GM21423 (cell line): ENCODE results near the gene PDE6A.
"Not testable (repeated sequence)": the region's sequence is repeated elsewhere in the genome, so short reads cannot be mapped to it uniquely, and the experiment has no call there.

ENCODE experiments used
- ATAC-seq: cut with Tn5 transposase; IDR thresholded peaks from one replicate; pipeline ENCODE4 v1.9.1; 2021; ENCODE audit warnings: mild to moderate bottlenecking, moderate library complexity; ENCODE audit not compliant: unreplicated experiment

The PDE6A gene

DNA sequence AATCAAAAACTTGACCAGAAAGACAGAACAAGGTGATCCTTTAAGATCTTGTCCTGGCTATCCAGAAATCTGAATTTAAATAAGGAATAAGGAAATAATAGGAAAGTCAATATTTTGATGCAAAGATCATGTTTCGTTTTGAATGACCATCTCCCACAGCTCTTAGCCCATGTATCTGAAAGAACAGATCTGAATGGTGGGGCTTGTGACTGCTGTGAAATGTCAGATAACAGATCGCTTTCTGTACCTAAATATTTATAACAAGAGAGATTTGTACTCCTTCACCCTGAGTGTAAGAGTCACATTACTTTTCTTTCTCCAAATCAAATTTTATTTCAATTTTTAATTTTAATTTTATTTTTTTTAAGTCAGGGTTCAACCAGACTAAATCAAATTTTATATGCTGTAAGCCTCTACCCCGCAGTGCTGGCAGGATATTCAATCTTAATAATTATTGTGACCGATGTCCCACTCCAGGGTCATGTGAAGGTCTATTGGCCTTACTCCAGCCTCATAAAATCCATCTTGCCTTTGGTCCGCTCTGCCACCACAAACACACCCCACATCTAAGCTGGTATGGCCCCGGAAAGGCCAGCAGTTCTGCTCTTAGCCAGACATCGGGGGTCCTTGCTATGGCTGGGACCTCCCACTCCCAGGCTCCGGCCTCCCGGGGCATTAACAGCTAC, 9.0 kb upstream of the PDE6A start:
- ATAC-seq = no peak

DNA sequence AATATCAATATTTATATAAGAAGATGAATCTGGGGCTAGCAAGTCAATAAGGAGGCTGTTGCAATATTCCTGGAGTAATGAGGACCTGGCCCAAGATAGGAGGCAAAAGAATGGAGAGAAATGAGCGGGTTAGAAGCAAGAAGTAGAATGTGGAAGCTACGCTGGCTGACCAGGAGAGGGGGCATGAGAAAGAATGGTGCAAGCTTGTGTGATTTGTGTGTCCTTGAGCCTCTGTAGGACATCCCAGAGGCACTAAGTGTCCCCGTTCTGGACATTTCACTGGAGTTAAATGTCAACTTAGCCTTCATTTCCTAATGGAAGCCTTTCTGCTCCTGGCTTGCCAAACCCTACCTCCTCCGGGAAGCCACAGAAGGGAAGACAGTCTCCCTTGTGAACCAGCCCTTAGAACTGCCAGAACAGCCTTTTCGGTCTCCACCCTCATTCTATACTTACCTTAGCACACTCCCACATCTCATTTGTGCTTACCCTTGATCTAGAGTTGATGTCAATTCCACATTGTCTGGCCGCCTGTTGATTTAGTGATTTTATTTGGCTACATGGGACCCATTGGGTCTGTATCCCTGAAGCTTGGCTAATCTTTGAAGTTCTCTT, 6.7 kb upstream of the PDE6A start:
- no peak for ATAC-seq

DNA sequence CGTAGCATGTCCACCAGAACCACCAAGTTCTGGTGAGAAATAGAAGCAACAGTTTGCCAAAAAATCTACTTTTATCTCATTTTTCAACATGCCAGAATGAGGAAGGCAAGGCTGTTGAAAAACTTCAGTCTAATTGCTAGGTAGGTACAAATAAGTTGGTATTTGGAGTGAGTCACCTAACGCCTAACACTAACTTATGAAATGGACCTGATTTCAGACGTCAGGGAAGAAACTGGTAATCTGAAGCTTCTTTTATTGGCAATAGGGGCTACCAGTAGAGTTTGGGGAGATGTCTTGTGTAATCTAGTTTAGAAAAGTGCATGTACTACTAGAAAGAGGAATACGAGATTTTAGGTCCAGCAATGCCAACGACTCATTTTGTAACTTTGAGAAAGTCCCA, 4.4 kb upstream of the PDE6A start:
- no peak for ATAC-seq

DNA sequence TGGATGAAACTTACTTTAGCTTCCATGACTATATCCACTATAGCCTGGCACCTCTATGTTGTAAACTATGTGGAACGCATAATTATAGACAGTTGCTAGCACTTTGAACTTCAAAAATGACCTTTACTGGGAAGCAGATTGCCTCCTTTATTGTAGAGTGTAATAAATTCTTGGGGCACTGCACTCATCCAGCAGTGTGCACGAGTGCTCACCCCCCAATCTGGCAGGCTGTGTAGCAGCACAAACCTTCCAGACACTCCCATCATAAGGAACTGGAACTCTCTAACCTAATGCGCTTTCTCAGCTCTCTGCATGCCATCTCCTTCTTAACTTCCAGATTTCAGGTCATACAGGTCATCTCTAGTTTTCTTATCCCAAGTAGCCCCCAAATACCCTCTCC, 1.5 kb upstream of the PDE6A start:
- no peak for ATAC-seq

DNA sequence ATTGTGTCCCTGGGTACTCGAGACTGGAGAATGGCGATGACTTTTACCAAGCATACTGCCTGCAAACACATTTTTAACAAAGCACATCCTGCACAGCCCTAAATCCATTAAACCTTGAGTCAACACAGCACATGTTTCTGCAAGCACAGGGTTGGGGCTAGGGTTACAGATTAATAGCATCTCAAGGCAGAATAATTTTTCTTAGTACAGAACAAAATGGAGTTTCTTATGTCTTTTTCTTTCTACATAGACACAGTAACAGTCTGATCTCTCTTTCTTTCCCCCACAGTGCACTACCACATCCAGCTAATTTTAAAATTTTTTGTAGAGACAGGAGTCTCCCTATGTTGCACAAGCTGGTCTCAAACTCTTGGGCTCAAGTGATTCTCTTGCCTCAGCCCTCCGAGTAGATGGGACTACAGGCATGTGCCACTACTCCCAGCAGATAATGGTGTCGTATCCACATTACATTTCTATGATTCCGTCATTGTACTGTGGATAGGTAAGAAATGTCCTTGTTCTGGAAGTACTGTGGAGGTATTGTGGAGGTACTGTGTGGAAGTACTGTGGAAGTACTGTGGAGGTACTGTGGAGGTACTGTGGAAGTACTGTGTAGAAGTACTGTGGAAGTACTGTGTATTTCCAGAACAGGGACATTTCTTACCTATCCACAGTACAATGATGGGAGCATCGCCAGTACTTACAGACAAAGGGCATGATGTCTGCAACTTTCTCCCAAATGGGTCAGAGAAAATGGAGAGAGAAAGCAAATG, 1.2 kb downstream of the PDE6A start:
- not testable (repeated sequence) for ATAC-seq

DNA sequence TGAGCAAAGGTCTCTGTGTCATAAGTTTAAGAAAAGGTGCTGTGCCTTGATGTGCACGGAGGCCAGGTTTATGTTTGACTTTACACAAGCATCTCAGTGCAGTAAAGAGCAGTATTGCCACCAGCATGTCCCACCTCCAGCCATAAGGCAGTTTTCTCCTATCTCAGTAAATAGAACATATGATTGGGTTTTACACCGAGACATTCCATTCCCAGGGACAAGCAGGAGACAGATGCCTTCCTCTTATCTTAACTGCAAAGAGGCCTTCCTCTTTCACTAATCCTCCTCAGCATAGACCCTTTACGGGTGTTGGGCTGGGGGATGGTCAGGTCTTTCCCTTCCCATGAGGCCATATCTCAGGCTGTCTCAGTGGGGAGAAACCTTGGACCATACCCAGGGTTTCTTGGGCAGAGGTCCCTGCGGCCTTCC, 1.8 kb downstream of the PDE6A start:
- not testable (repeated sequence) for ATAC-seq

DNA sequence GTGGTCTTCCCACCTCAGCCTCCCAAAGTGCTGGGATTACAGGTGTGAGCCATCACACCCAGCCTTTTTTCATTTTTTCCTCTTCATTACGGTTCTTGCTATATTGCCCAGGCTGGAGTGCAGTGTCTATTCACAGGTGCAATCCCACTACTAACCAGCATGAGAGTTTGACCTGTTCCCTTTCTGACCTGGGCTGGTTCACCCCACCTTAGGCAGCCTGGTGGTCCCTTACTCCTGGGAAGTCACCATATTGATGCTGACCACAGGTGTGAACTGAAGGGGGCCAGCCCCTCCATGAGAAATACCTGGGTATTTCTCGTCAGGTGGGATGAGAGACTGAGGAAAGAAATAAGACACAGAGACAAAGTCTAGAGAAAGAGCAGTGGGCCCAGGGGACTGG, 2.4 kb downstream of the PDE6A start:
- ATAC-seq = no peak

DNA sequence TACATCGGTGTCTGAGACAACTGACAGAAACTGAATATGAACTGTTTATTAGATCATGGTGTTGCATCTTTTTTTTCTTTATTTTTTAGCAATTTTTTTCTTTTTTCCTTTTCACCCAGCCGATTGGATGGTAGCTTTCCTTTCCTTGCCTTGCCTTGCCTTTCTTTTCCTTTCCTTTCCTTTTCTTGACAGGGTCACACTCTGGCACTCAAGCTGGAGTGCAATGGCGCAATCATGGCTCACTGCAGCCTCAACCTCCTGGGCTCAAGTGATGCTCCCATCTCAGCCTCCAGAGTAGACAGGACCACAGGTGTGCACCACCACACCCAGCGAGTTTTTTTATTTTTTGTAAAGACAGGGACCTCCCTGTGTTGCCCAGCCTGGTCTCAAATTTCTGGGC, 2.8 kb downstream of the PDE6A start:
- no peak for ATAC-seq

DNA sequence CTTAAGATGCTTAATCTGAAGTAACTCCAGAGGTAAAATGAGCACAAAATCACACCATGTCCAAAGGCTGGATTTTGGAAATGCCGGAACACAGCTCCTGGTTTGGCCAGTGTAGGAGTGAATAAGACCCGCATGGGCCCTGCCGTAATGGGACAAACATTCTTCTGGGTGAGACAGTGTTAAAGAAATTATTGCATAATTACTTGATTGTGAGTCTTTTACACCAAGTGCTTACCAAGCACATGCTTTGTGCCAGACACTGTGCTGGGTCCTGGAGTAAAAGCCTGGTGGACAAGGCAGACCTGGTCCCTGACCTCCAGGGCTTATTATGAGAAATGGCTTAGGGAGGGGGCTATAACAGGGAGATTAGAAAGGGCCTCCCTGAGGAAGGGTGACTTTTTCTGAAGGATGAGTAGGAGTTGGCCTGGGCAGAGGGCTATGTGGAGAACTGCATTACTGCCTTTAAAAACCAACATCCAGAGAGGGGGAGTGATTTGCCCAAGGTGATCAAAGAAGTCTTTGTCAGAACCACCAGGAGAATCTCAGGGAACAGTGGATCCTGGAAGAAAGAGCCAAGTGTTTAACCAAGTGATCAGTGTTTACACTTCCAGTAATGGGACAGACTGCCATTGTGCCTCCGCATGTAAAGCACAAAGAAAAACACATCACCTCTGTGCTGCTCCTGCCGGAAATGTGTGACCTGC, 3.5 kb downstream of the PDE6A start:
- no peak for ATAC-seq

DNA sequence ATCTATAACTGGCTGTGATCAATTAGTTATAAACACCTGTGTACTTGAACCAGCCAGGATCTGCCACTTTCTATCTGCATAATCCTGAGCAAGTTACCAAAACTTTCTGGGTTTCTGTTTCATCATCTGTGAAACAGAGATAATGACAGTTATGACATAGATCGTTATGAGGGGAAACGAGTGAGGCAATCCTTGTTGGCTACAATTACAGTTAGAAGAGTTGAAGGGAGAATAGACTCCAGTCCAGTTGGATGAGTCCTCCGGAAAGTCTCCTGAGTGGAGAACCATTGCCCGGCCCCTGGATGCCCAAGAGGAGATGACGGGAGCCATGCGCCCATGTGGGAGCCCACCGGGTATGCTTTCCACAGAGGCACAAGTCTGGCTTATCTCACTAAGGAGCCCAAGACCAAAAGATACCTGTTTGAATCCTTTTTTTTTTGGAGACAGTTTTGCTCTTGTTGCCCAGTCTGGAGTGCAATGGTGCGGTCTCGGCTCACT, 4.5 kb downstream of the PDE6A start:
- no peak for ATAC-seq

DNA sequence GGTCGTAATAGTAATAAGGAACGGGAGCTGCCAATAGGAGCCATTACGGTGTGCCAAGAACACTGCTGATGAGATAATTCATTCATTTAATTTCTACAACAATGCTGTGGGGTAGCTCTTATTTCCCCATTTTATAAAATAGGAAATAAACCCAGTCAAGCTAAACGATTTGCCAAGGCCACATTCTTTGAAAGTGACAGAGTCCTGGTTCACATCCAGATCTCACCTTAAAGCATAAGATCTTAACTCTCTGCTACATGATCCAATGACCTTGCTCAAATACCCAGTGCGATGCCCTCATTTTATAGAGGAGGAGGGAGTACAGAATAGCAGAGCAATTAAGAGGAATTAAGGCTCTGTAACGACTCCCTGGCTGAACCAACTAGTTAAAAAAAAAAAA, 5.0 kb downstream of the PDE6A start:
- no peak for ATAC-seq

DNA sequence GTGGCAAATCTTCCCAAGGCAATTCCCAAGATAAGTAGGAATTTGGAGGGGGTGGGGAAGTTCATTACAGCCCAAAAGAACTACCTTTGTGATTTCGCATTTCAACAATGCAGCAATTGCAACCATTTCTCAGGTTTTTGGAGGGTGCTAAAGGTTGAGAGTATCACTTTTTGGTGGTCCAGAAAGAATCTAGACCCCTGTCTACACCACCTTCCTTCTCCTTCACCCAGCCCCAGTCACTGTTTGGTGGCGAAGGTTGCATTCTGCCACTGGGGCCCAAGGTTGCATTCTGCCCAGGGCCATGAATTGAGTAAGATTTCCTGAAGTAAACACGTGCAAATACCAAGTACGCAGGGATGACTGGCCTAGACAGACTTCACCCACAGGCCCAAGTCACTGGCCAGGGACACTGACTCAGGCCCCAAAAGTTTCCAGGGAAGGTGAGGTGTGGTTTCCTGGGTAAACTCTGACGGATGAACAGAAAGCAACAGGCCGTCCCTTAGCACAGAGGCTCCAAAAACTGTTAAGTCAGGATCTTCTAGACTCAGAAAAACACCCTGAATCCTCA, 5.7 kb downstream of the PDE6A start:
- ATAC-seq = no peak

DNA sequence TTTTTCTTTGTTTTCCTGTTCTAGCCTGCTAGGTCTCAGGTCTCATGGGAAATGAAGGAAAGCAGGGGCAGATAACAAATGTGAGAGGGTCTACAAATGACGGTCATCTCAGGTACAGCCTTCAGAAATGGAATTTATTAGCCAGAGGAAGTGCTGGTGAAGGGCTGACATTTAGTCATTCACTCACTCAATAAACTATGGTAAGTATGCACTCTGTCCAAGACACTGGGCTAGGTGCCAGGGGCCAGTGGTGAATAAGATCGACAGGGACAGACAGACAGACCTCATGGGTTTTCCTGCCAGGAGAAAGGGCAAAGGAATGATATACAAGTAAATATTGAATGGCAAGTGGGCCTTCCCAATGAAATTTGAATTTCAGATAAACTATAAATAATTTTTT, 6.3 kb downstream of the PDE6A start:
- ATAC-seq = no peak

DNA sequence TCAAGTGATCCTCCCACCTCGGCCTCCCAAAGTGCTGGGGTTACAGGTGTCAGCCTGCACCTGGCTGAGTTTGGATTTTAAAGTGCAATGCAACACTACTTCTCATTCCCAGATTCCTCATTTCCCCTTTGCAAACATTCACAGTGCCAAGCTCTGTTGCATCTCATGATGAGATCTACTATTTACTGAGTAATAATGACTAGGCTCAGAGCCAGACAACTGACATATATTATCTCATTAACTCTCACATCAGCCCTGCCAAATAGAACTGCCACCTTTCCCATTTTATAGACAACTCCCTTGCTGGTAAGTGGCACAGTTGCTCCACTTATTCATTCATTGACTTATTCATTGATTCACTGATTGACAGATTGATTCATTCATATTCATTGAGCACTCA, 7.0 kb downstream of the PDE6A start:
- ATAC-seq = no peak

DNA sequence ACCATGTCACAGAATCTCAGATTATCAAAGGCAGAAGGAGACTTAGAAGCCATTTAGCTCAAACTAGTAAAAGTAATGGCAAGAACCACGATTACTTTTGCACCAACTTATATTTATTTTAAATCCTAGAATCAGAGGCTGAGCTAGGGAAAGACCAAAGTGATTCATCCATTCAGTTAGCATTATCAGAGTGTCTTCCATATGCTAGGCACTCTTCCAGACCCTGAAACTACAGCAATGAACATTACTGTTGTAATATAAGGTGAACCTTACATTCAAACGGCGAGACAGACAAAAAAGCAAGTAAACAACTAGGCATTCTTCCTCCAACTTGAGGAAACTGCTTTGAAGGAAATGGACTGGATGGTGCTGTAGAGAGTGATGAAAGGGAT, 7.9 kb downstream of the PDE6A start:
- no peak for ATAC-seq

DNA sequence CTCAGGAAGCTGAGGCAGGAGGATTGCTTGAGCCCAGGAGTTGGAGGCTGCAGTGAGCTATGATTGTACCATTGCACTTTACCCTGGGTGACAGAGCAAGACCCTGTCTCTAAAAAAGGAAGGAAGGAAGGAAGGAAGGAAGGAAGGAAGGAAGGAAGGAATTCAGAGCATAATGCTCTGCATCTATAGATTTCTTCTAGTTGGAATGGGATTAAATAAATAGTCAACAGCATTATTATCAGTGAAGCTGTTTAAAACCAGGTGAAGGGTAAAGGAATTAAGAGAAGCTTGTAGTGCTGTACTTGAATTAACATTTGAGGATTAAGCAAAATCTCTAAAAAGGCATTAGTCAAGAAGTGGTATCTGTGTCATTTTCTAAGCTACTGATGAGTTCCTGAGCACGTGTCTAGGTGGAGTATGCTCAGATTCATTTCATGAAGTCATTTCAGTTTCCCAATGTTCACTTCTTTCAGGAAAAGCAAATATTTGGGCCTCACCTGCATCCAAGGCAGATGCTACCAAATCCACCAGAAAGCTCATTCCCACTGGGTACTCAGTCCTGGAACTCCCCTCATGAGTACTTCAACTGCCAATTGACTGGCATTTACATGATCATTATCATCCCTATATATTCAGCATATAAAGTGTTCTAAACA, 8.4 kb downstream of the PDE6A start:
- ATAC-seq = no peak

DNA sequence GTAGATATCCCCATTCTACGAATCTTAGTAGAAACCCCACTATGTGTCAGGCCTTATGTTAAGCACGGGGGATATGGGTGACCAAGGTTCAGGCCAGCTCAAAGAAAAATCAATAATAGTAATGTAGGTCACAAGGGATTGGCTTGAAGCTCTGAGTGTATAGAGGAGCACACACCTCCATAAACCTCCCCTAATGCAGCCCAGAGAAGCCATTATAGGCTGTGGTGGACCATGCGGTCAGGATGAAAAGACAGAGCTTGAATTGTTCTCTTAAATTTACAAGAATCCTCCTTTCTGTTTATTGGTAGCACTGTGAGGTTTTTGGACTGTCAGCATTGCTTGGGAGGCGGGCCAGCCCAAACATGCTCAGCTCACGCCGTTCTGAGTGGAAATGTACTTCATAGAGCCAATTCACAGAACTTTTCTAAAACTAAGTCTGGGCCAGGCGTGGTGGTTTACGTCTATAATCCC, 9.1 kb downstream of the PDE6A start:
- ATAC-seq = no peak

DNA sequence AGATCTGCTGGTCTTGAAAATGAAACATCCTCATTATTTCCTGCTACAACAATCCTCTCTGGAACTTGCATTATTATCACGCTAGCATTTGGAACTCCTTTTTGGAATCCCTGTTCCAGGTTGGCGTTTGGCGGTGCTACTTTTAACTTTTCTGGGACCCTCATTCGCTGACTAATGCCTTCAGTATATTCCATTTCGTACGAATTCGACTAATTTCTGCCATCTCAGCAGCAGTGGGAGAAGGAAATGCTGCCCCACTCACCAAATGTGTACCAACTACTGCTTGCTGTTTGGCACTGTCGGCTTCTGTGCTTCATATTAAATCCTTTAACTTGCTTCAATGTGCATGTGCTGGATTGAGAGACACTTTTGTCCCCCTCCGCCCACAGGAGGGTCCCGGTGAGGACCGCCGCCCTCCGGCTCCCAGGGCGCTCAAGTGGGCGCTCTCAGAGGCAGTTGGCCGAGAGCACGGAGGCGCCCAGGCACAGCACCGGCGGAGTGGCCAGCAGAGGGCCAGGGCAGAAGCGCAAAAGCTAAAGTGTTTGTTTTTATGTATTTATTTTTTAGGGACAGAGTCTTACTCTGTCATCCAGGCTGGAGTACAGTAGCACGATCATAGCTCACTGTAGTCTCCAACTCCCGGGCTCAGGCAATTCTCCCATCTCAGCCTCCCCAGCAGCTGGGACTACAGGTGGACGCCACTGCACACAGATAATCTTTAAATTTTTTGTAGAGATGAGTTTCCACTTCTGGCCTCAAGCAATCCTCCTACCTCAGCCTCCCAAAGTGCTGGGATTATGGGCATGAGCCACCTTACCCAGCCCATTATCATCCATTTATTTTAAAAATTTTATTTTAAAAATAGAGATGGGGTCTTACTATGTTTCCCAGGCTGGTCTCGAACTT, 11.9 kb downstream of the PDE6A start:
- no peak for ATAC-seq

DNA sequence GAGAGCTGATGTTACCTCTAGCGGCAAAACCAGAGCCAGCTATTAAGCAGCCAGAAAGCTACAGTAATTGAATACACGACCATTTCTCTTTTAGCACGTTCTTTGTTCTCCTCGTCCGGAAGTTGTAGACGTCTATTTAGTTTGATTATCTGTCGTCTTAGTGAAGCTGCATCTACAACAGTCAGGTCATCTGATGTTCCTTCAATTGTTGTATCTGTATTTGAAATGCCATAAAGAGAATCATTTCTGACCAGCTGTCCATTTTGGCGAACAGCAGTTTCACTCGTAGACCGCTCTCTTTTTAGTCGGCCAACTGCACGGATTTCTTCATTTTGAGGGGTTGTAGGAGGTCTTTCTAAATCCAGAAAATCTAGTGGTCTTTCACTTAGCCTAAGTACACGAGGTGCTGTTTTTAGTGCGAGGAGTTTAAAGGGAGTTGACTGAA, 12.6 kb downstream of the PDE6A start:
- no peak for ATAC-seq
